BJ (cell line): ENCODE data around the gene XYLT1. TPM values are rescaled to one million over a fixed set of nuclear protein-coding genes. Genes with fewer than 3 reads are reported as not detected.

ENCODE experiments used
- CTCF ChIA-PET: fragments of 350-600 bp; formaldehyde crosslinking; extraction: SDS; loops from one replicate; lab custom pipeline; 2021; ENCODE audit warnings: antibody characterized with exemption, inconsistent platforms; lab: Yijun Ruan, JAX
- POLR2A ChIA-PET: fragments of 300-600 bp; sonication (Branson Sonifier 250); formaldehyde crosslinking; extraction: SDS; loops from one replicate; lab custom pipeline; 2021; ENCODE audit warnings: antibody characterized with exemption; lab: Charles Lee
- DNase-seq: peaks from one replicate; pipeline ENCODE4 v3.0.0-alpha.2; 2011; ENCODE audit warnings: low read depth
- H3K27me3 ChIP-seq: 2 replicates; pipeline ENCODE4 v1.6.0; 2011; ENCODE audit warnings: low read length; ENCODE audit not compliant: control insufficient read depth, insufficient read depth
- H3K36me3 ChIP-seq: 2 replicates; pipeline ENCODE4 v1.5.1; 2011; ENCODE audit warnings: low read length; ENCODE audit not compliant: control insufficient read depth, insufficient read depth
- H3K4me3 ChIP-seq: 2 replicates; pipeline ENCODE4 v1.5.1; 2011; ENCODE audit warnings: low read depth, mild to moderate bottlenecking, control low read depth, low read length
- CTCF ChIP-seq: IDR thresholded peaks from 2 replicates; pipeline ENCODE4 v1.5.1; 2011; ENCODE audit warnings: low read depth, mild to moderate bottlenecking, control low read depth, inconsistent platforms, low read length, moderate library complexity; ENCODE audit not compliant: insufficient read depth
- polyA plus RNA-seq: library from polyadenylated mRNA; depleted of rRNA; stranded (reverse); fragments of >200 nt; gene quantifications from 2 replicates; pipeline ENCODE4 v1.2.3, GENCODE V29; 2011

The XYLT1 gene
- polyA plus RNA-seq, 1 experiment = 15.9 TPM

- no peak overlapping the region for H3K4me3 ChIP-seq
- DNase-seq = no peak
- ChIA-PET CTCF (interaction anchor here (0.6 to 1.7 kb wide), 6 partner anchors 9 to 457 kb away, joined by 3 to 6 read pairs (median 4); no protein-coding TSS in a partner anchor), POLR2A (interaction anchor here (0.5 to 0.6 kb wide), 2 partner anchors 10 to 96 kb away, joined by 3 to 5 read pairs; no protein-coding TSS in a partner anchor)
- no peaks in the 10 kb centered on the region for H3K27me3 ChIP-seq
- H3K36me3 ChIP-seq = no peaks in the 10 kb centered on the region
- no peak for TF ChIP-seq CTCF
These were observed 156.8 kb downstream of the XYLT1 start for GRCh38 chr16:17313793-17314547.

- TF ChIP-seq CTCF = no peak
- ChIA-PET POLR2A (interaction anchor here (0.5 kb wide), 1 partner anchor 95 kb away, joined by 5 read pairs; no protein-coding TSS in a partner anchor), CTCF (interaction anchor here (0.6 to 1.7 kb wide), 6 partner anchors 8 to 164 kb away, joined by 3 to 6 read pairs (median 4); no protein-coding TSS in a partner anchor)
- no peaks in the 10 kb centered on the region for H3K36me3 ChIP-seq
- no peak overlapping the region for H3K4me3 ChIP-seq
- H3K27me3 ChIP-seq = no peaks in the 10 kb centered on the region
- peak; percentile 83 for DNase-seq
These were observed 157.6 kb downstream of the XYLT1 start for GRCh38 chr16:17313085-17313611.

- TF ChIP-seq CTCF = no peak
- H3K27me3 ChIP-seq = no peaks in the 10 kb centered on the region
- no peaks in the 10 kb centered on the region for H3K36me3 ChIP-seq
- CTCF ChIA-PET = interaction anchor here (1.0 to 1.7 kb wide), 5 partner anchors 7 to 165 kb away, joined by 3 to 6 read pairs (median 4); no protein-coding TSS in a partner anchor
- POLR2A ChIA-PET = no interaction called here
- DNase-seq = no peak
- no peak overlapping the region for H3K4me3 ChIP-seq
These were observed 158.6 kb downstream of the XYLT1 start for GRCh38 chr16:17312094-17312710.

- no peak for DNase-seq
- ChIA-PET POLR2A (no interaction called here), CTCF (interaction anchor here (0.5 to 1.4 kb wide), 2 partner anchors 11 to 22 kb away, joined by 3 read pairs; no protein-coding TSS in a partner anchor)
- no peak overlapping the region for H3K4me3 ChIP-seq
- no peak for TF ChIP-seq CTCF
- H3K27me3 ChIP-seq = no peaks in the 10 kb centered on the region
- no peaks in the 10 kb centered on the region for H3K36me3 ChIP-seq
These were observed 159.2 kb downstream of the XYLT1 start for GRCh38 chr16:17311333-17312093.
